Stimulated activated memory B cell treated with anti-CD40 and anti-IgM and Interleukin-4, amounts not matched to agents 10 μg/mL and 1 μg/mL and 100 μg/mL, for 72 hours (primary cell): ENCODE results near the gene IL31.
A peak's percentile ranks its signal among the peaks of the same experiment; 100 is the strongest.
"Not testable (repeated sequence)": the region's sequence is repeated elsewhere in the genome, so short reads cannot be mapped to it uniquely, and the experiment has no call there.

ENCODE experiments used
- ATAC-seq: fragments of 150-1000 bp; cut with Tn5 transposase; 2 replicates; pipeline ENCODE4 v1.10.0; 2021
- H3K27ac Mint-ChIP-seq: one replicate; pipeline ENCODE4 v1.8.0; 2022; ENCODE audit warnings: mild to moderate bottlenecking, mixed read lengths
- H3K27me3 Mint-ChIP-seq: one replicate; pipeline ENCODE4 v1.8.0; 2022; ENCODE audit warnings: mixed read lengths
- H3K36me3 Mint-ChIP-seq: one replicate; pipeline ENCODE4 v1.8.0; 2022; ENCODE audit warnings: mixed read lengths
- H3K4me1 Mint-ChIP-seq: one replicate; pipeline ENCODE4 v1.8.0; 2022; ENCODE audit warnings: mixed read lengths
- H3K4me3 Mint-ChIP-seq: one replicate; pipeline ENCODE4 v1.8.0; 2022; ENCODE audit warnings: mild to moderate bottlenecking, moderate library complexity, mixed read lengths
- H3K9me3 Mint-ChIP-seq: one replicate; pipeline ENCODE4 v1.8.0; 2022; ENCODE audit warnings: mixed read lengths

IL31 gene

DNA sequence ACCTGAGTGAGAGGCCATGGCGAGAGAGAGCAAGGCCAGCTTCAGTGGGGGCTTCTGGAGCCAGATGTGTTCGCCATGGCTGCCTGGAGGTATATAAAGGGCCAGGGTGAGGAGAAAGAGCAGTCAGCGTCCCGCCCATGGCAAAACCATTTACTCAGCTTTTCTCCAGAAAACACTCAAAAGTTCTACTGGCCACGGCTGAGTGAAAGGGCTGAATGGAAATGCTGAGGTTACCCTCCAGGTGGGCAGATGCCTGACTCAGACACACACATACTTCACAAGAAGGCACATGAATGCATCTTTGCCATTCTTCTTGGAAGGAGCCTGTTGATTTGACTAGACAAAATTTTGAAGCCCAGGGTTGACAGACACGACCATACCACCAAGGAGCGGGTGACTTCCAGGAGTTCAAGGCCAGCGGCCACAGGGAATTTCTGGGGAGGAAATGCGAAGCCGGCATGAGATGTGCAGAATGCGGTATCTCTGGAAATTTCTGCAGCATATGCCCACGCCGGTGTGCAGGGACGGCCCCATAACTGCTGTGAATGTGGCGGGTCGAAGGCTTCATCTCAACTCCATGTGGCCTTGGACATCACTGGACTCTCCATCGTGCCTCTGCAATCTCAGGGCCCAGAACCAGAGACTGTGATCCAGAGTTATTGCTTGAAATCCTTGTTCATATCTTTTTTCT, at the start of gene IL31:
IL31 (minus strand) TSS at position 67 of the 691 bp plus-strand sequence; CDS start at position 18, 49 bp downstream.
- no peak for ATAC-seq
- Mint-ChIP-seq H3K36me3 (no peaks in the 10 kb centered on the region), H3K9me3 (peaks cover 3% of the 10 kb centered on the region), H3K27ac (no peak within 1 kb of the TSS), H3K4me1 (no peaks in the 10 kb centered on the region), H3K27me3 (peaks cover 51% of the 10 kb centered on the region), H3K4me3 (no peak within 1 kb of the TSS)

- Mint-ChIP-seq H3K9me3 (no peaks in the 10 kb centered on the region), H3K4me3 (no peak overlapping the region), H3K27ac (no peak overlapping the region), H3K4me1 (peaks cover 12% of the 10 kb centered on the region), H3K27me3 (no peaks in the 10 kb centered on the region), H3K36me3 (peaks cover 58% of the 10 kb centered on the region)
- ATAC-seq: no peak
Observed at GRCh38 chr12:122216445-122216844, 42.4 kb upstream of the IL31 start.

DNA sequence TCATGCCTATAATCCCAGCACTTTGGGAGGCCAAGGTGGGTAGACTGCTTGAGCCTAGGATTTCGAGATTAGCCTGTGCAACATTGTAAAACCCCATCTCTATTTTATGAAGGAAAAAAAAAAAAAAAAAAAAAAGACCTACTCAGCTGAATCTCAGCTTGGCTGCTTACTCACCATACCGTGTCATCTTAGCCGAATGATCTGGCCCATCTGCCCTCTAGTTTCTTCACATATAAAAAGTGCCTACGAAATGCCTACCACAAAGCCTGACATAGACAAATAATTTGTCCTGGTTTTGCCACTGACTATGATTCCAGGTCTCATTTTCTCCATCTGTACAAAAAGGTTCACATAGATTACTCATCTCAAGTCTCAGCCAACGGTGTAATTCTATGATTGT, 41.8 kb upstream of the IL31 start:
- Mint-ChIP-seq H3K4me3 (no peak overlapping the region), H3K27ac (no peak overlapping the region), H3K27me3 (no peaks in the 10 kb centered on the region), H3K9me3 (no peaks in the 10 kb centered on the region), H3K36me3 (peaks cover 57% of the 10 kb centered on the region), H3K4me1 (peaks cover 6% of the 10 kb centered on the region)
- ATAC-seq: no peak

GRCh38 chr12:122208073-122208820, 34.2 kb upstream of the IL31 start:
- no peak for ATAC-seq
- no peak overlapping the region for H3K27ac Mint-ChIP-seq
- H3K27me3 Mint-ChIP-seq: peaks cover 14% of the 10 kb centered on the region
- H3K4me1 Mint-ChIP-seq: peaks cover 12% of the 10 kb centered on the region
- H3K9me3 Mint-ChIP-seq: no peaks in the 10 kb centered on the region
- H3K4me3 Mint-ChIP-seq: no peak overlapping the region
- H3K36me3 Mint-ChIP-seq: peaks cover 49% of the 10 kb centered on the region

DNA sequence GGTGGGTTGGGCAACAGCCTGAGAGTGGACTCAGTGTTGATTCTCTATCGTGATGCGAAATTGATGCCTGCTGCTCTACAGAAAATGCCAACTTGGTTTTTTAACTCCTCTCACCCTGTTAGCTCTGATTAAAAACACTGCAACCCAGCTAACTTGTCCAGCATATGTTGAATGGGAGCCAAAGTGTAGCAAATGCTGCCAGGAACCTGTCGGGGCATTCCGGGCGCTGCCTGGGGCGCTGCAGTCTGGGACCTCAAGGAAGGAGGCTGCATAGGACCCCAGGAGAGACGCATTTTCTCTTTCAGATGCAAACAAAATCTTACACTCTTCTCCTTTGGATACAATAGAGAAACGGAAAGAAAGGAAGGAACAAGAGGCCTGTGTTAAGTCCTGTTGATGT, 33.4 kb upstream of the IL31 start:
- H3K4me3 Mint-ChIP-seq: no peak overlapping the region
- peaks cover 18% of the 10 kb centered on the region for H3K4me1 Mint-ChIP-seq
- no peak overlapping the region for H3K27ac Mint-ChIP-seq
- H3K36me3 Mint-ChIP-seq: peaks cover 43% of the 10 kb centered on the region
- no peaks in the 10 kb centered on the region for H3K9me3 Mint-ChIP-seq
- H3K27me3 Mint-ChIP-seq: peaks cover 23% of the 10 kb centered on the region
- ATAC-seq: no peak

- H3K9me3 Mint-ChIP-seq: no peaks in the 10 kb centered on the region
- peaks cover 39% of the 10 kb centered on the region for H3K36me3 Mint-ChIP-seq
- no peak overlapping the region for H3K4me3 Mint-ChIP-seq
- ATAC-seq: no peak
- no peak overlapping the region for H3K27ac Mint-ChIP-seq
- peaks cover 23% of the 10 kb centered on the region for H3K27me3 Mint-ChIP-seq
- H3K4me1 Mint-ChIP-seq: peaks cover 18% of the 10 kb centered on the region
Observed at GRCh38 chr12:122206976-122207375, 33.0 kb upstream of the IL31 start.

GRCh38 chr12:122206111-122206881, 32.3 kb upstream of the IL31 start:
- Mint-ChIP-seq H3K36me3 (peaks cover 32% of the 10 kb centered on the region), H3K27me3 (peaks cover 29% of the 10 kb centered on the region), H3K9me3 (no peaks in the 10 kb centered on the region), H3K27ac (no peak overlapping the region), H3K4me3 (no peak overlapping the region), H3K4me1 (peaks cover 18% of the 10 kb centered on the region)
- ATAC-seq: no peak

GRCh38 chr12:122205053-122205925, 31.3 kb upstream of the IL31 start:
- no peak for ATAC-seq
- Mint-ChIP-seq H3K4me3 (peak overlapping the region; percentile 34), H3K36me3 (peaks cover 28% of the 10 kb centered on the region), H3K27me3 (peaks cover 39% of the 10 kb centered on the region), H3K4me1 (peaks cover 18% of the 10 kb centered on the region), H3K9me3 (no peaks in the 10 kb centered on the region), H3K27ac (peak overlapping the region; percentile 1)

DNA sequence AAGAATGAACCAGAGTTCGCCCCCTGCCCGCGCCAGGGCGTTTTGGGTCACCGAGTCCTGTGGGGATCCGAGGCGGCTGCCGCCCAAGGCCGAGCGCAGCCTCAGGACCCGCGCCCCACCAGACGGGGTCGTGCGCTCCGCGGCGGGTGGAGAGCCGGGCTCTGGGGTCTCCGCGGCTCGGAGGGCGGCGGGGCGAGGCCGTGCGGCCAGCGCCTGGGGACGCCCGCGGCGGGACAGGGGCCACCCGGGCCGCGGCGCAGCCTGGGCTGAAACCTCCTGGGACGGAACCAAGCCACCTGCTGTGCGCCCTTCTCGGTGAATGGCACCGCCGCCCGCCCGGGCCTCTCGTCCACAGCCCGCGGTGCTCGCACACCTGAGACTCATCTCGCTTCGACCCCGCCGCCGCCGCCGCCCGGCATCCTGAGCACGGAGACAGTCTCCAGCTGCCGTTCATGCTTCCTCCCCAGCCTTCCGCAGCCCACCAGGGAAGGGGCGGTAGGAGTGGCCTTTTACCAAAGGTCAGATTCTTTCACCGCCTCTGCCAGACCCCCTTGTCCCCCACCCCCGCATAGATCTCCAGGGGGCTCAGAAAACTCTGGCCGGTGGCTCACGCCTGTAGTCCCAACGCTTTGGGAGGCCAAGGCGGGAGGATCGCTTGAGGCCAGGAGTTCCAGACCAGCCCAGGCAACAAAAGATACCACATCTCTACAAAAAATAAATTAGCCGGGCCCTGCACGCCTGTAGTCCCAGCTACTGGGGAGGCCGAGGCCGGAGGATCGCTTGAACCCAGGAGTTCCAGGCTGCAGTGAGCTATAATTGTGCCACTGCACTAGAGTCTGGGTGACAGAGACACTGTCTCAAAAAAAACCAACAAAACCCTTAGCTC, 30.4 kb upstream of the IL31 start:
- H3K4me3 Mint-ChIP-seq: peak overlapping the region; percentile 34
- H3K27me3 Mint-ChIP-seq: peaks cover 48% of the 10 kb centered on the region
- no peaks in the 10 kb centered on the region for H3K9me3 Mint-ChIP-seq
- H3K36me3 Mint-ChIP-seq: peaks cover 28% of the 10 kb centered on the region
- H3K4me1 Mint-ChIP-seq: peaks cover 18% of the 10 kb centered on the region
- ATAC-seq: peak; percentile 57
- peak overlapping the region; percentile 1 for H3K27ac Mint-ChIP-seq

DNA sequence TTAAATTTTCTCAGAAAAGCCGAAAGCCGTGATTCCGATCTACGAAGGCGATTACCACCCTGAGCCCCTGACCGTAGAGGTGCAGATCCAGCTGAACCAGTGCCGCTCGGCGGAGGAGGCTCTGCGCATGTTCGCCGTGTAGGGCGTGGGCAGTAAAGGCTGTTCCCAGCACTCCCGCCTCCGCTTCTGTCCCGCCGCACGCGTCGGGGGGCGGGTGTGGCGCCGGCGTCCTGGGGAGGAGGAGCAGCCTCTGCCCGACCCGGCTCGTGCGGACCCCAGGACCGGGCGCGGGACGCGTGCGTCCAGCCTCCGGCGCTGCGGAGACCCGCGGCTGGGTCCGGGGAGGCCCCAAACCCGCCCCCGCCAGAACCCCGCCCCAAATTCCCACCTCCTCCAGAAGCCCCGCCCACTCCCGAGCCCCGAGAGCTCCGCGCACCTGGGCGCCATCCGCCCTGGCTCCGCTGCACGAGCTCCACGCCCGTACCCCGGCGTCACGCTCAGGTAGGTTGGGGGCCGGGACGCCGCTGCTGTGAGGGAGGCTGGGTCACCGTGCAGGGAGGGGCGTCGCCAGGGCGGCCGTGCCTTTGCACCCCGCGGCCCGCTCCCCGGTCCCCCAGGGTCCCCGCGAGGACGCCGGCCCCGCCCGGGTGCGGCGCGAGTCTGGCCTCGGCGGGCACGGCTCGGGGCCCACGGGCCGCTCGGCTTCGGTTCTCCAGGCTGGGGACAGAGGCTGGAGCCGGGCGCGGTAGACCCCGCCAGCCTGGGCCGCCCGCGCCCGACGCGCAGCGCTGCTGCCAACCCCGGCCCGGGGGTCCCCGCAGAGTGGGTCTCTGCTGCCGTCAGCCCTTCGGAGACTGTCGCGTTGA, 29.5 kb upstream of the IL31 start, which contains the start of gene B3GNT4:
B3GNT4 (plus strand) TSS at position 409 of the 866 bp plus-strand sequence. CDS start 910 bp downstream, outside the sequence.
- Mint-ChIP-seq H3K36me3 (peaks cover 22% of the 10 kb centered on the region), H3K9me3 (no peaks in the 10 kb centered on the region), H3K27ac (peak within 1 kb of the TSS; percentile 1), H3K4me1 (peaks cover 18% of the 10 kb centered on the region), H3K27me3 (peaks cover 56% of the 10 kb centered on the region), H3K4me3 (peak within 1 kb of the TSS; percentile 79)
- peak; percentile 66 for ATAC-seq

GRCh38 chr12:122202811-122203210, 28.8 kb upstream of the IL31 start:
- H3K4me3 Mint-ChIP-seq: peak overlapping the region; percentile 79
- ATAC-seq, H3K27ac Mint-ChIP-seq, H3K9me3 Mint-ChIP-seq: not testable (repeated sequence)
- H3K36me3 Mint-ChIP-seq: peaks cover 14% of the 10 kb centered on the region
- peaks cover 64% of the 10 kb centered on the region for H3K27me3 Mint-ChIP-seq
- peaks cover 18% of the 10 kb centered on the region for H3K4me1 Mint-ChIP-seq

DNA sequence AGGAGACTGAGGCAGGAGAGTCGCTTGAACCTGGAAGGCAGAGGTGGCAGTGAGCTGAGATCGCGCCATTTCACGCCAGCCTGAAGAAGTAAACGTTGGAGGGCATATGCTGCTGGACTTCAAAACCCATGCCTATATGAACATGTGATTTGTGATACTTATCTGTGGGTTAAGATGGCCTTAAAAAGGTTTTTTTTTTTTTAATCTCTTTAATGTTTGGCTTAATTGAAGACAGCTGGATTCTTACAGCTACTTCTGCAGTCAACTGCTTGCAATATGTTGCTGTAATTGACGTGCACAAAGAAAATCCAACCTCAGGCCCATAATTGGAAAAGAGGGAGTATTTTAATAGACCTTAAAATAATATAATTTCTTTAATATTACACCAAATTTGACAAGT, 28.0 kb upstream of the IL31 start:
- H3K9me3 Mint-ChIP-seq: no peaks in the 10 kb centered on the region
- H3K27me3 Mint-ChIP-seq: peaks cover 65% of the 10 kb centered on the region
- ATAC-seq: no peak
- H3K27ac Mint-ChIP-seq: no peak overlapping the region
- no peak overlapping the region for H3K4me3 Mint-ChIP-seq
- H3K36me3 Mint-ChIP-seq: peaks cover 7% of the 10 kb centered on the region
- H3K4me1 Mint-ChIP-seq: peaks cover 18% of the 10 kb centered on the region

DNA sequence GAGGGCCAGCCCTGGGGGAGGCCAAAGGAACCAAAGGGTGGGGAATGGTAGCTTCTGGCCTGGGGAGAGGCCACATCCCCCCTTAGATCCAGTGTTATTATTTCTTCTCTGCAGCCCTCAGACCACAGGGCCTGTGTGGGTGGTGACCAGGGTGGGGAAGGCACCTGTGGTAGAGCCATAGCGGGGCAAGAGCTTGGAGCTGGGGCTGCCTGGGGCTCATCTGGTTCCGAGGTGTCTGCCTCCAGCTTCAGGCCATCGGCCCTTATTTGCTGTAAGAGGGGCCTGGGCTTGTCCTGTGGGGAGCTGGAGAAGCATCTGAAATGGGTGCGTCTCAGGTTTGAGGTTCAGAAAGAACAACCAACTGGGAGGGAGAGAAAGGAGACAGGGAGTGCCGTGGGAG, 27.4 kb upstream of the IL31 start:
- H3K36me3 Mint-ChIP-seq: peaks cover under 1% of the 10 kb centered on the region
- H3K4me1 Mint-ChIP-seq: peaks cover 18% of the 10 kb centered on the region
- peaks cover 65% of the 10 kb centered on the region for H3K27me3 Mint-ChIP-seq
- ATAC-seq: no peak
- H3K4me3 Mint-ChIP-seq: no peak overlapping the region
- H3K27ac Mint-ChIP-seq: no peak overlapping the region
- no peaks in the 10 kb centered on the region for H3K9me3 Mint-ChIP-seq
